ENCODE measurements around the gene FADS1. TPM values are rescaled to one million over a fixed set of nuclear protein-coding genes. Genes with fewer than 3 reads are reported as not detected.

FADS1 gene
- total and polyA plus RNA-seq, 2 of the 8 experiments (the other 6 are each of a cell fraction or from before 2014, with no cell fraction given): 115 to 141 TPM

- ChIA-PET CTCF (ENCODE audit: partially characterized antibody) (interaction anchor here (1.1 to 1.2 kb wide), 2 partner anchors 11 to 40 kb away, joined by 3 read pairs; no protein-coding TSS in a partner anchor), POLR2A (ENCODE audit: partially characterized antibody) (interaction anchor here (0.8 to 3.0 kb wide), 4 partner anchors 9 to 48 kb away, joined by 3 to 16 read pairs (median 6); partner anchors contain the start of genes FADS2, FEN1 and TMEM258)
- H2BK5ac ChIP-seq (ENCODE audit: low read depth, low read length): no peak overlapping the region
- no peaks in the 10 kb centered on the region; a peak in 1 of 7 replicates for H3K4me1 ChIP-seq (replicated peaks in 1 of 4; ENCODE audit: control insufficient read depth in 3 of 4, insufficient read depth in 4 of 4, low read length in 3 of 4)
- H3K56ac ChIP-seq (replicated peaks; ENCODE audit: insufficient read length, low read depth, low read length): no peak overlapping the region
- no peak for DNase-seq (ENCODE audit: low read depth in 1 of 2, low spot score in 2 of 2)
- 91% methylated on average over 7 of the region's 7 CpGs; no CpG with 5 or more reads in 1 of the 2 experiments for WGBS, 2 experiments (ENCODE audit: extremely low coverage in 1 of 2, insufficient coverage in 1 of 2, insufficient read length in 1 of 2, insufficient replicate concordance in 2 of 2, low coverage in 1 of 2, low lambda C conversion rate in 2 of 2, missing lambda C conversion rate in 1 of 2)
- no peak overlapping the region for H2AK5ac ChIP-seq (ENCODE audit: low read depth, low read length)
- H3K79me1 ChIP-seq (ENCODE audit: low read depth, low read length): peaks cover 7% of the 10 kb centered on the region; the same call in 1 of the 2 replicates
- no peak overlapping the region for H3K18ac ChIP-seq (ENCODE audit: extremely low read depth, low read length)
- no peak for TF ChIP-seq SP1 (IDR thresholded peaks at IDR 0.05; ENCODE audit: low read depth, low read length)
- no peak for TF ChIP-seq CTBP2 (IDR thresholded peaks at IDR 0.05; ENCODE audit: borderline replicate concordance, insufficient read depth, insufficient read length, low read length)
- no peak for TF ChIP-seq ATF3 (IDR thresholded peaks at IDR 0.05; ENCODE audit: insufficient read depth, low read depth, low read length)
- TF ChIP-seq BACH1 (IDR thresholded peaks at IDR 0.05; ENCODE audit: low read length): no peak
- TF ChIP-seq TCF12 (IDR thresholded peaks at IDR 0.05; ENCODE audit: low read depth, low read length): no peak
- H3K23me2 ChIP-seq (ENCODE audit: low read depth, low read length): no peaks in the 10 kb centered on the region
- no peak overlapping the region for H4K8ac ChIP-seq (ENCODE audit: extremely low read depth, insufficient read depth, low read length)
- H3K36me3 ChIP-seq (ENCODE audit: control insufficient read depth in 2 of 4, insufficient read depth in 4 of 4, low read length in 3 of 4): peaks cover 32 to 80% (median 61%) of the 10 kb centered on the region in 4 experiments
- H3K27me3 ChIP-seq (replicated peaks in 1 of 4; ENCODE audit: control insufficient read depth in 3 of 4, extremely low read depth in 1 of 4, insufficient read depth in 3 of 4, low read length in 3 of 4): no peaks in the 10 kb centered on the region; a peak in 1 of 7 replicates
- H3K23ac ChIP-seq (ENCODE audit: insufficient read length): no peak overlapping the region
- H3K9ac ChIP-seq (replicated peaks in 1 of 4; ENCODE audit: extremely low read depth in 1 of 4, low read depth in 3 of 4, low read length in 3 of 4): no peak overlapping the region
- no peaks in the 10 kb centered on the region for H3K9me3 ChIP-seq (ENCODE audit: insufficient read depth in 2 of 2, low read depth in 1 of 2, low read length in 1 of 2)
- peaks cover 0 to 26% of the 10 kb centered on the region in 2 experiments; a peak in 2 of 4 replicates for H3K79me2 ChIP-seq (ENCODE audit: control insufficient read depth in 1 of 2, insufficient read depth in 2 of 2, low read length in 2 of 2)
- H4K5ac ChIP-seq (ENCODE audit: insufficient read length, low read depth, low read length): no peak overlapping the region
- no peak overlapping the region for H3K4me3 ChIP-seq (ENCODE audit: extremely low read depth in 1 of 4, insufficient read depth in 2 of 4, low read depth in 3 of 4, low read length in 4 of 4)
- H2BK120ac ChIP-seq (replicated peaks; ENCODE audit: low read depth, low read length): no peak overlapping the region
- no peak for FAIRE-seq
- H2BK20ac ChIP-seq (ENCODE audit: low read length): no peak overlapping the region
- no peak overlapping the region for H4K91ac ChIP-seq (replicated peaks; ENCODE audit: insufficient read length, low read length)
- peaks cover 7 to 24% of the 10 kb centered on the region in 2 experiments for H4K20me1 ChIP-seq (replicated peaks in 1 of 2; ENCODE audit: control insufficient read depth in 1 of 2, insufficient read depth in 2 of 2, low read length in 2 of 2)
- no peak overlapping the region for H3K14ac ChIP-seq (ENCODE audit: insufficient read length)
- H2BK12ac ChIP-seq (ENCODE audit: low read depth, low read length): no peak overlapping the region
- H3K4me2 ChIP-seq (ENCODE audit: insufficient read depth in 1 of 2, low read depth in 2 of 2, low read length in 2 of 2): no peak overlapping the region
- H3K4ac ChIP-seq (replicated peaks; ENCODE audit: insufficient read length, low read depth, low read length): no peak overlapping the region
- no peak overlapping the region for H3K27ac ChIP-seq (ENCODE audit: low read depth, low read length)
- H2BK15ac ChIP-seq (ENCODE audit: low read length): no peak overlapping the region
- H2AFZ ChIP-seq (ENCODE audit: low read length): no peak overlapping the region
Measured at GRCh38 chr11:61840371-61840770, 23.6 kb upstream of the FADS1 start.
